Activated CD4-positive, alpha-beta T cell treated with anti-CD3 and anti-CD28 coated beads, Interleukin-2, amount 50 U/mL, for 16 hours (primary cell): ENCODE data around the gene PPHLN1.
A peak's percentile ranks its signal among the peaks of the same experiment; 100 is the strongest.

Experiments
- DNase-seq: peaks from one replicate; pipeline ENCODE4 v3.0.0-alpha.2; 2020

The PPHLN1 gene

GRCh38 chr12:42325653-42326474 is at the start of gene PPHLN1, which contains the start of gene ZCRB1:
TSS of gene PPHLN1 (plus strand) at chr12:42326167. CDS start at chr12:42335903, 9,736 bp downstream.
TSS of gene ZCRB1 (minus strand) at chr12:42326094. CDS start at chr12:42324102, 1,992 bp downstream.
- DNase-seq, result peak; percentile 85

GRCh38 chr12:42277396-42278127 is 48.4 kb upstream of the PPHLN1 start:
- no peak for DNase-seq

GRCh38 chr12:42278128-42278510 is 47.8 kb upstream of the PPHLN1 start:
- no peak for DNase-seq

- no peak for DNase-seq
Measured at GRCh38 chr12:42281278-42281677, 44.7 kb upstream of the PPHLN1 start.

- no peak for DNase-seq
Measured at GRCh38 chr12:42281844-42282243, 44.1 kb upstream of the PPHLN1 start.

- DNase-seq, result no peak
Measured at GRCh38 chr12:42282294-42282693, 43.7 kb upstream of the PPHLN1 start.

- DNase-seq, result no peak
Measured at GRCh38 chr12:42283739-42284138, 42.2 kb upstream of the PPHLN1 start.

- no peak for DNase-seq
Measured at GRCh38 chr12:42284157-42284556, 41.8 kb upstream of the PPHLN1 start.

- no peak for DNase-seq
Measured at GRCh38 chr12:42284876-42285275, 41.1 kb upstream of the PPHLN1 start.

- DNase-seq, result no peak
Measured at GRCh38 chr12:42285431-42285830, 40.5 kb upstream of the PPHLN1 start.

GRCh38 chr12:42286741-42287140 is 39.2 kb upstream of the PPHLN1 start:
- no peak for DNase-seq

- DNase-seq, result no peak
Measured at GRCh38 chr12:42288544-42288943, 37.4 kb upstream of the PPHLN1 start.

GRCh38 chr12:42291680-42292079 is 34.3 kb upstream of the PPHLN1 start:
- no peak for DNase-seq

- peak; percentile 56 for DNase-seq
Measured at GRCh38 chr12:42296503-42297109, 29.4 kb upstream of the PPHLN1 start.

- DNase-seq, result no peak
Measured at GRCh38 chr12:42298887-42299286, 27.1 kb upstream of the PPHLN1 start.

GRCh38 chr12:42299392-42300308 is 26.3 kb upstream of the PPHLN1 start:
- DNase-seq, result peak; percentile 91

- no peak for DNase-seq
Measured at GRCh38 chr12:42306297-42306696, 19.7 kb upstream of the PPHLN1 start.

- no peak for DNase-seq
Measured at GRCh38 chr12:42308390-42308789, 17.6 kb upstream of the PPHLN1 start.

GRCh38 chr12:42309996-42310395 is 16.0 kb upstream of the PPHLN1 start:
- no peak for DNase-seq

- DNase-seq, result no peak
Measured at GRCh38 chr12:42315108-42315507, 10.9 kb upstream of the PPHLN1 start.

- no peak for DNase-seq
Measured at GRCh38 chr12:42320796-42321195, 5.2 kb upstream of the PPHLN1 start.

- no peak for DNase-seq
Measured at GRCh38 chr12:42322567-42322966, 3.4 kb upstream of the PPHLN1 start.

- DNase-seq, result no peak
Measured at GRCh38 chr12:42323856-42324255, 2.1 kb upstream of the PPHLN1 start.
